GM19240 (cell line): Measurements from ENCODE around the gene DEAF1.

ENCODE experiments used
- DNase-seq: peaks from one replicate; pipeline ENCODE4 v3.0.0; 2011; ENCODE audit warnings: low spot score; ENCODE audit not compliant: insufficient read length

The DEAF1 gene

GRCh38 chr11:624705-625635 is 70.1 kb downstream of the DEAF1 start, which contains the start of gene CDHR5:
Gene CDHR5 (minus strand): TSS chr11:624955. CDS start chr11:624902, 53 bp downstream.
- DNase-seq = no peak

GRCh38 chr11:623999-624704 is 70.9 kb downstream of the DEAF1 start:
- no peak for DNase-seq

GRCh38 chr11:623349-623869 is 71.6 kb downstream of the DEAF1 start:
- DNase-seq = no peak

GRCh38 chr11:621838-622237 is 73.2 kb downstream of the DEAF1 start:
- DNase-seq = no peak

GRCh38 chr11:620935-621814 is 73.8 kb downstream of the DEAF1 start:
- no peak for DNase-seq

GRCh38 chr11:620201-620600 is 74.8 kb downstream of the DEAF1 start:
- no peak for DNase-seq

GRCh38 chr11:619628-620050 is 75.4 kb downstream of the DEAF1 start:
- DNase-seq = no peak

GRCh38 chr11:618856-619627 is 76.0 kb downstream of the DEAF1 start:
- no peak for DNase-seq

GRCh38 chr11:617912-618682 is 76.9 kb downstream of the DEAF1 start:
- DNase-seq = no peak

- DNase-seq = no peak
Measured at GRCh38 chr11:617199-617911, 77.7 kb downstream of the DEAF1 start.

- DNase-seq = no peak
Measured at GRCh38 chr11:616320-617198, 78.5 kb downstream of the DEAF1 start.

- DNase-seq = peak; percentile 98
Measured at GRCh38 chr11:615504-616319, 79.3 kb downstream of the DEAF1 start, which contains the start of gene IRF7. Gene IRF7 (minus strand): TSS chr11:615950. CDS start chr11:615364, 586 bp downstream.

GRCh38 chr11:614623-615503 is 80.2 kb downstream of the DEAF1 start:
- DNase-seq = no peak

GRCh38 chr11:614021-614622 is 80.9 kb downstream of the DEAF1 start:
- DNase-seq = no peak

- DNase-seq = no peak
Measured at GRCh38 chr11:613369-613968, 81.6 kb downstream of the DEAF1 start.
